Stimulated activated CD4-positive, alpha-beta T cell treated with anti-CD3 and anti-CD28 coated beads, Interleukin-2, amount 100 ng/mL, for 4 hours (primary cell): ENCODE data around the gene OR2F2.

Source experiments
- DNase-seq: peaks from one replicate; pipeline ENCODE4 v3.0.0-alpha.2; 2020; ENCODE audit warnings: low read depth

Gene OR2F2

DNA sequence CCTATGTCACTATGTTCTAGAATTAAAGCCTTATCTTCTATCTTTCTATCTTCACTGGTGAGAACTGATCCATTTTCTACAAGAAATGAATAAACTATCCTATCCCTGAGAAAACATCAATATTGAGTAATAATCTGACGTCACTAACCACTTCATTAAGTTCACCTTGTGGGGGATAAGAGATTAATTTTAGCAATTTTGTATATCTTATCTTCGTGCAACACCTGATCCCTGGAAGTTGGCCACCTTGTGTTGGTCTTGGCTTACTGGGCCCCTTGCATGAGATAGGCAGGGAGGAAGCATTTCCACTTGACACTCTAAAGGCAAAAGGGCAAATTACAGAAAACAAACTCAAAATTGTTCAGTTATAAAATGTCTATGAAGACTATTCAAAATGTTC, 45.0 kb downstream of the OR2F2 start:
- DNase-seq = no peak

DNA sequence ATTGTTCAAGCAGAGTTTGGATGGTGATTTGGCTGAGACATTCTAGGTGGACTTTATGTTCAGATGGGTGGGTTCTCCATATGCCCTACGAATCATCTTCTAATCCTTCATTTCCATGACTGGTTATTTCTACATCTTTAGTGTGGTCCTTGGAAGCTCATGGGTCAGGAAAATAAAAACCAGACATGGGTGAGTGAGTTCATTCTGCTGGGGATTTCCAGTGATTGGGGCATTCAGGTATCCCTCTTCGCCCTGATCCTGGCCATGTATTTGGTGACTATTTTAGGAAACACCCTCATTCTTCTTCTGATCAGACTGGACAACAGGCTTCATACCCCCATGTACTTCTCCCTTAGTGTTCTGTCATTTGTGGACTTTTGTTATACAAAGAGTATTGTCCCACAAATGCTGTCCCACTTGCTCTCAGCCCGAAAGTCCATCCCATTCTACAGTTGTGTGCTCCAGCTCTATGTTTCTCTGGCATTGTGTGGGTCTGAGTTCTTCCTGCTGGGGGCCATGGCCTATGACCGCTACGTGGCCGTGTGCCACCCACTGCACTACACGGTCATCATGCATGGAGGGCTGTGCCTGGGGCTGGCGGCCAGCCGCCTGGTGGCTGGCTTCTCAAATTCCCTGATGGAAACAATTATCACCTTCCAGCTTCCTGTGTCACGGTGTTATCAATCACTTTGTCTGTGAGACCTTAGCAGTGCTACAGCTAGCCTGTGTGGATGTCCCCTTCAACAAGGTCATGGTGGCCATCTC, 45.9 kb downstream of the OR2F2 start:
- no peak for DNase-seq

GRCh38 chr7:143983960-143984359, 48.9 kb downstream of the OR2F2 start:
- DNase-seq = no peak
